Vagina (tissue), 2 donors: Measurements from ENCODE around the gene UNC5CL. TPM values are rescaled to one million over a fixed set of nuclear protein-coding genes. Genes with fewer than 3 reads are reported as not detected.

Experiments used
- DNase-seq, 2 donors: peaks; one replicate each; pipeline ENCODE4 v3.0.0-alpha.2; 2017; ENCODE audit errors: extremely low spot score in 2 of 2
- H3K27ac ChIP-seq: fragments of 200-600 bp; sonication (generic); one replicate; pipeline ENCODE4 v1.5.1; 2019
- H3K27me3 ChIP-seq: fragments of 200-600 bp; sonication (generic); one replicate; pipeline ENCODE4 v1.5.1; 2019
- H3K36me3 ChIP-seq, 2 donors: fragments of 200-600 bp; sonication (generic); one replicate each; pipeline ENCODE4 v1.5.1; 2017 to 2019
- H3K4me1 ChIP-seq: fragments of 200-600 bp; sonication (generic); one replicate; pipeline ENCODE4 v1.5.1; 2019
- H3K4me3 ChIP-seq, 2 donors: fragments of 200-600 bp; sonication (generic); 1 replicate in 1 of 2; 2 replicates in 1 of 2; pipeline ENCODE4 v1.5.1; 2016 to 2019
- H3K9me3 ChIP-seq: fragments of 200-600 bp; sonication (generic); one replicate; pipeline ENCODE4 v1.5.1; 2019
- CTCF ChIP-seq, 3 experiments: fragments of 450-650 bp in 2 of 3; fragments of 200-600 bp in 1 of 3; sonication (generic) in 1 of 3; IDR thresholded peaks; one replicate each; pipeline ENCODE4 v1.5.1; 2017 to 2019; ENCODE audit warnings: antibody characterized with exemption in 3 of 3, mild to moderate bottlenecking in 2 of 3, moderate library complexity in 2 of 3
- POLR2A ChIP-seq, 2 donors: fragments of 450-650 bp; IDR thresholded peaks; one replicate each; pipeline ENCODE4 v1.6.1; 2017; ENCODE audit warnings: antibody characterized with exemption in 2 of 2, mild to moderate bottlenecking in 2 of 2, moderate library complexity in 2 of 2
- POLR2AphosphoS5 ChIP-seq, 2 donors: sonication (generic); formaldehyde crosslinking; IDR thresholded peaks; one replicate each; pipeline ENCODE4 v1.9.0; 2017; ENCODE audit warnings: antibody characterized with exemption in 2 of 2, mild to moderate bottlenecking in 2 of 2, low read depth in 1 of 2; ENCODE audit not compliant: insufficient read depth in 1 of 2
- intact Hi-C: fragments of 100-400 bp; cut with DNase I; formaldehyde crosslinking; loops from one replicate; pipeline ENCODE4 v1.15.1; 2023
- total RNA-seq: library from RNA; depleted of rRNA; stranded (reverse); fragments of >200 nt; gene quantifications from one replicate; pipeline ENCODE4 v1.2.3, GENCODE V29; 2016

UNC5CL gene
- total RNA-seq: 0.25 TPM

GRCh38 chr6:41039060-41039998 is at the start of gene UNC5CL:
UNC5CL (minus strand) TSS chr6:41039221; CDS start chr6:41035074, 4,147 bp downstream.
- no peak within 1 kb of the TSS for H3K27ac ChIP-seq
- no peaks in the 10 kb centered on the region for H3K36me3 ChIP-seq
- no peak for DNase-seq
- H3K4me3 ChIP-seq: no peak within 1 kb of the TSS
- intact Hi-C loops: no loop called here
- H3K27me3 ChIP-seq: no peaks in the 10 kb centered on the region
- no peaks in the 10 kb centered on the region for H3K9me3 ChIP-seq
- TF ChIP-seq POLR2A (IDR thresholded peaks at IDR 0.05): no peak
- TF ChIP-seq CTCF (IDR thresholded peaks at IDR 0.05): no peak
- TF ChIP-seq POLR2AphosphoS5 (IDR thresholded peaks at IDR 0.05; ENCODE audit: insufficient read depth in 1 of 2, low read depth in 1 of 2): no peak
- no peaks in the 10 kb centered on the region for H3K4me1 ChIP-seq

GRCh38 chr6:41088451-41088850 is 49.4 kb upstream of the UNC5CL start:
- Histone ChIP-seq H3K27me3 (no peaks in the 10 kb centered on the region), H3K36me3 (peaks cover 8 to 50% of the 10 kb centered on the region in 2 donors), H3K4me1 (no peaks in the 10 kb centered on the region), H3K4me3 (no peak overlapping the region), H3K27ac (no peak overlapping the region), H3K9me3 (no peaks in the 10 kb centered on the region)
- intact Hi-C loops: no loop called here
- TF ChIP-seq CTCF (IDR thresholded peaks at IDR 0.05): no peak
- no peak for TF ChIP-seq POLR2AphosphoS5 (IDR thresholded peaks at IDR 0.05; ENCODE audit: insufficient read depth in 1 of 2, low read depth in 1 of 2)
- TF ChIP-seq POLR2A (IDR thresholded peaks at IDR 0.05): no peak
- DNase-seq: no peak

GRCh38 chr6:41085182-41085581 is 46.2 kb upstream of the UNC5CL start:
- Histone ChIP-seq H3K9me3 (no peaks in the 10 kb centered on the region), H3K36me3 (peaks cover 8 to 28% of the 10 kb centered on the region in 2 donors), H3K4me3 (no peak overlapping the region), H3K27me3 (no peaks in the 10 kb centered on the region), H3K27ac (no peak overlapping the region), H3K4me1 (no peaks in the 10 kb centered on the region)
- no peak for TF ChIP-seq CTCF (IDR thresholded peaks at IDR 0.05)
- no peak for TF ChIP-seq POLR2A (IDR thresholded peaks at IDR 0.05)
- no peak for TF ChIP-seq POLR2AphosphoS5 (IDR thresholded peaks at IDR 0.05; ENCODE audit: insufficient read depth in 1 of 2, low read depth in 1 of 2)
- intact Hi-C loops: no loop called here
- DNase-seq: no peak

- Histone ChIP-seq H3K4me1 (no peaks in the 10 kb centered on the region), H3K27ac (no peak overlapping the region), H3K36me3 (peaks cover 0 to 32% of the 10 kb centered on the region in 2 donors), H3K27me3 (no peaks in the 10 kb centered on the region), H3K9me3 (no peaks in the 10 kb centered on the region), H3K4me3 (no peak overlapping the region)
- intact Hi-C loops: no loop called here
- TF ChIP-seq POLR2A (IDR thresholded peaks at IDR 0.05) (no peak), CTCF (IDR thresholded peaks at IDR 0.05) (no peak), POLR2AphosphoS5 (IDR thresholded peaks at IDR 0.05; ENCODE audit: insufficient read depth in 1 of 2, low read depth in 1 of 2) (no peak)
- DNase-seq: no peak
Measured at GRCh38 chr6:41083072-41083471, 44.1 kb upstream of the UNC5CL start.

- H3K36me3 ChIP-seq: peaks cover 0 to 24% of the 10 kb centered on the region in 2 donors
- intact Hi-C loops: no loop called here
- H3K4me3 ChIP-seq: no peak overlapping the region
- peaks cover 9% of the 10 kb centered on the region for H3K4me1 ChIP-seq
- TF ChIP-seq POLR2AphosphoS5 (IDR thresholded peaks at IDR 0.05; ENCODE audit: insufficient read depth in 1 of 2, low read depth in 1 of 2) (no peak), POLR2A (IDR thresholded peaks at IDR 0.05) (no peak), CTCF (IDR thresholded peaks at IDR 0.05) (no peak)
- H3K27me3 ChIP-seq: no peaks in the 10 kb centered on the region
- H3K27ac ChIP-seq: no peak overlapping the region
- H3K9me3 ChIP-seq: no peaks in the 10 kb centered on the region
- DNase-seq: no peak
Measured at GRCh38 chr6:41080621-41081020, 41.6 kb upstream of the UNC5CL start.
